Middle frontal gyrus (tissue), 1 donor: ENCODE measurements around the gene KPNA2.
"Not testable (repeated sequence)": the region's sequence is repeated elsewhere in the genome, so short reads cannot be mapped to it uniquely, and the experiment has no call there.

Source experiments
- DNase-seq: peaks from one replicate; pipeline ENCODE4 v3.0.0-alpha.2; 2015; ENCODE audit warnings: low spot score; ENCODE audit errors: extremely low spot score

The KPNA2 gene

GRCh38 chr17:68057531-68057952, 22.0 kb downstream of the KPNA2 start:
- no peak for DNase-seq

GRCh38 chr17:68060336-68060735, 24.8 kb downstream of the KPNA2 start:
- DNase-seq, result no peak

- DNase-seq, result no peak
Measured at GRCh38 chr17:68061512-68062313, 26.2 kb downstream of the KPNA2 start.

GRCh38 chr17:68065366-68065765, 29.8 kb downstream of the KPNA2 start:
- DNase-seq, result not testable (repeated sequence)

GRCh38 chr17:68068512-68068911, 33.0 kb downstream of the KPNA2 start:
- not testable (repeated sequence) for DNase-seq

GRCh38 chr17:68070582-68071444, 35.3 kb downstream of the KPNA2 start:
- DNase-seq, result not testable (repeated sequence)

GRCh38 chr17:68074279-68074678, 38.7 kb downstream of the KPNA2 start:
- no peak for DNase-seq

GRCh38 chr17:68075953-68076607, 40.5 kb downstream of the KPNA2 start:
- DNase-seq, result not testable (repeated sequence)

- DNase-seq, result not testable (repeated sequence)
Measured at GRCh38 chr17:68077498-68077897, 42.0 kb downstream of the KPNA2 start.

GRCh38 chr17:68080411-68081150, 45.0 kb downstream of the KPNA2 start:
- DNase-seq, result no peak

- not testable (repeated sequence) for DNase-seq
Measured at GRCh38 chr17:68081305-68082265, 46.0 kb downstream of the KPNA2 start.

GRCh38 chr17:68085771-68086381, 50.3 kb downstream of the KPNA2 start:
- no peak for DNase-seq

- not testable (repeated sequence) for DNase-seq
Measured at GRCh38 chr17:68086666-68087065, 51.1 kb downstream of the KPNA2 start.

- not testable (repeated sequence) for DNase-seq
Measured at GRCh38 chr17:68087131-68087623, 51.6 kb downstream of the KPNA2 start.

GRCh38 chr17:68087851-68088250, 52.3 kb downstream of the KPNA2 start:
- DNase-seq, result no peak

- DNase-seq, result no peak
Measured at GRCh38 chr17:68089881-68090280, 54.3 kb downstream of the KPNA2 start.

GRCh38 chr17:68094481-68095078, 59.0 kb downstream of the KPNA2 start:
- DNase-seq, result no peak

GRCh38 chr17:68095205-68095811, 59.8 kb downstream of the KPNA2 start:
- no peak for DNase-seq
